WTC11 (cell line): ENCODE results near the gene SBK3. TPM values are rescaled to one million over a fixed set of nuclear protein-coding genes. Genes with fewer than 3 reads are reported as not detected.
"Not testable (repeated sequence)": the region's sequence is repeated elsewhere in the genome, so short reads cannot be mapped to it uniquely, and the experiment has no call there.

ENCODE experiments used
- ATAC-seq: fragments of 200-7000 bp; cut with Tn5 transposase; 2 replicates; pipeline ENCODE4 v1.10.0; 2021; ENCODE audit warnings: mild to moderate bottlenecking, moderate library complexity
- CTCF ChIA-PET: fragments of 300-600 bp; sonication (Branson Sonifier 250); formaldehyde crosslinking; loops from one replicate; lab custom pipeline; 2021; ENCODE audit warnings: antibody characterized with exemption; lab: Charles Lee
- POLR2A ChIA-PET: fragments of 350-600 bp; sonication (Branson Sonifier 250); formaldehyde crosslinking; loops from one replicate; lab custom pipeline; 2021; ENCODE audit warnings: antibody characterized with exemption; lab: Charles Lee
- DNase-seq: peaks from one replicate; pipeline ENCODE4 v3.0.0; 2021; ENCODE audit warnings: low spot score
- H3K27ac Mint-ChIP-seq: 2 replicates; pipeline ENCODE4 v1.8.0; 2021; ENCODE audit warnings: mixed read lengths
- H3K27me3 Mint-ChIP-seq: 2 replicates; pipeline ENCODE4 v1.8.0; 2021; ENCODE audit warnings: low read depth, mild to moderate bottlenecking, moderate library complexity, mixed read lengths
- H3K36me3 Mint-ChIP-seq: 2 replicates; pipeline ENCODE4 v1.8.0; 2021; ENCODE audit warnings: mixed read lengths
- H3K4me1 Mint-ChIP-seq: 2 replicates; pipeline ENCODE4 v1.8.0; 2022; ENCODE audit warnings: mixed read lengths
- H3K4me3 Mint-ChIP-seq: 2 replicates; pipeline ENCODE4 v1.8.0; 2021; ENCODE audit warnings: mild to moderate bottlenecking, moderate library complexity, mixed read lengths
- H3K9me3 Mint-ChIP-seq: 2 replicates; pipeline ENCODE4 v1.8.0; 2021; ENCODE audit warnings: mixed read lengths
- ATF3 ChIP-seq: sonication (generic); formaldehyde crosslinking; conservative IDR thresholded peaks from 2 replicates; pipeline ENCODE4 v1.8.1; 2022; ENCODE audit warnings: mild to moderate bottlenecking, missing genetic modification reagents
- CBFB ChIP-seq: sonication (generic); formaldehyde crosslinking; IDR thresholded peaks from 2 replicates; pipeline ENCODE4 v1.8.1; 2022; ENCODE audit warnings: mild to moderate bottlenecking, low read depth, missing genetic modification reagents
- E2F5 ChIP-seq: sonication (generic); formaldehyde crosslinking; IDR thresholded peaks from 2 replicates; pipeline ENCODE4 v1.8.1; 2022; ENCODE audit warnings: mild to moderate bottlenecking, moderate library complexity, missing genetic modification reagents
- ELF4 ChIP-seq: sonication (generic); formaldehyde crosslinking; IDR thresholded peaks from 2 replicates; pipeline ENCODE4 v1.8.1; 2022; ENCODE audit warnings: low read depth, mild to moderate bottlenecking, moderate library complexity, missing genetic modification reagents
- EMX1 ChIP-seq: fragments of 250-450 bp; sonication (Bioruptor Pico); IDR thresholded peaks from 2 replicates; pipeline ENCODE4 v1.8.0; 2021; ENCODE audit warnings: mild to moderate bottlenecking
- ERG ChIP-seq: fragments of 250-450 bp; sonication (Bioruptor Pico); IDR thresholded peaks from 2 replicates; pipeline ENCODE4 v1.8.0; 2021; ENCODE audit warnings: mild to moderate bottlenecking
- ETV6 ChIP-seq: sonication (generic); formaldehyde crosslinking; IDR thresholded peaks from 2 replicates; pipeline ENCODE4 v1.8.1; 2022; ENCODE audit warnings: mild to moderate bottlenecking, missing genetic modification reagents
- FOXK1 ChIP-seq: sonication (generic); formaldehyde crosslinking; IDR thresholded peaks from 2 replicates; pipeline ENCODE4 v1.8.0; 2022; ENCODE audit warnings: mild to moderate bottlenecking, moderate library complexity, missing genetic modification reagents
- IRF1 ChIP-seq: sonication (generic); formaldehyde crosslinking; IDR thresholded peaks from 2 replicates; pipeline ENCODE4 v1.8.0; 2023; ENCODE audit warnings: missing genetic modification reagents
- JAZF1 ChIP-seq: fragments of 250-450 bp; sonication (Bioruptor Pico); IDR thresholded peaks from 2 replicates; pipeline ENCODE4 v1.9.0; 2021; ENCODE audit warnings: moderate library complexity, mild to moderate bottlenecking, inconsistent platforms
- MXD4 ChIP-seq: fragments of 250-450 bp; sonication (Bioruptor Pico); IDR thresholded peaks from 2 replicates; pipeline ENCODE4 v1.8.0; 2021; ENCODE audit warnings: mild to moderate bottlenecking, moderate library complexity, borderline replicate concordance
- MYBL2 ChIP-seq: sonication (generic); formaldehyde crosslinking; IDR thresholded peaks from 2 replicates; pipeline ENCODE4 v1.8.1; 2023; ENCODE audit warnings: mild to moderate bottlenecking, moderate library complexity, missing genetic modification reagents
- NFYB ChIP-seq: sonication (generic); formaldehyde crosslinking; conservative IDR thresholded peaks from 2 replicates; pipeline ENCODE4 v1.8.0; 2022; ENCODE audit warnings: low read depth, missing genetic modification reagents
- SMAD3 ChIP-seq: sonication (generic); formaldehyde crosslinking; IDR thresholded peaks from 2 replicates; pipeline ENCODE4 v1.8.0; 2022; ENCODE audit warnings: missing genetic modification reagents, mild to moderate bottlenecking, borderline replicate concordance
- TCF7 ChIP-seq: sonication (generic); formaldehyde crosslinking; IDR thresholded peaks from 2 replicates; pipeline ENCODE4 v1.8.0; 2022; ENCODE audit warnings: mild to moderate bottlenecking, low read depth, missing genetic modification reagents, moderate library complexity
- TP53 ChIP-seq: sonication (generic); formaldehyde crosslinking; IDR thresholded peaks from 2 replicates; pipeline ENCODE4 v1.8.1; 2023; ENCODE audit warnings: mild to moderate bottlenecking, missing genetic modification reagents
- ZNF219 ChIP-seq: sonication (generic); formaldehyde crosslinking; IDR thresholded peaks from 2 replicates; pipeline ENCODE4 v1.8.0; 2023; ENCODE audit warnings: missing genetic modification reagents, mild to moderate bottlenecking, borderline replicate concordance
- ZNF232 ChIP-seq: sonication (generic); formaldehyde crosslinking; IDR thresholded peaks from 2 replicates; pipeline ENCODE4 v1.8.0; 2022; ENCODE audit warnings: mild to moderate bottlenecking, missing genetic modification reagents
- ZNF671 ChIP-seq: fragments of 250-450 bp; sonication (Bioruptor Pico); IDR thresholded peaks from 2 replicates; pipeline ENCODE4 v1.8.0; 2021; ENCODE audit warnings: mild to moderate bottlenecking
- total RNA-seq: library from RNA; stranded (reverse); gene quantifications from 3 replicates; pipeline ENCODE4 v1.2.3, GENCODE V29; 2021
- TF ChIP-seq, protein P1 (sequence below): sonication (generic); formaldehyde crosslinking; IDR thresholded peaks from 2 replicates; pipeline ENCODE4 v1.8.0; 2022; ENCODE audit warnings: mild to moderate bottlenecking, missing genetic modification reagents
- TF ChIP-seq, protein P2 (sequence below): sonication (generic); formaldehyde crosslinking; IDR thresholded peaks from 2 replicates; pipeline ENCODE4 v1.8.0; 2022; ENCODE audit warnings: mild to moderate bottlenecking, missing genetic modification reagents
- TF ChIP-seq, protein P3 (sequence below): sonication (generic); formaldehyde crosslinking; IDR thresholded peaks from 2 replicates; pipeline ENCODE4 v1.8.1; 2022; ENCODE audit warnings: low read depth, missing genetic modification reagents, borderline replicate concordance

SBK3 gene
- total RNA-seq, 1 experiment from 2014 or later = 0.90 TPM

GRCh38 chr19:55535965-55536350, 9.4 kb downstream of the SBK3 start:
- TF ChIP-seq NFYB (CRISPR knock-in tag) = no peak
- TF ChIP-seq E2F5 (CRISPR knock-in tag) = no peak
- no peak for TF ChIP-seq ZNF219
- TF ChIP-seq FOXK1 = no peak
- TF ChIP-seq, all 79 proteins: peak for 0
- peaks cover 11% of the 10 kb centered on the region for H3K4me1 Mint-ChIP-seq
- ChIA-PET POLR2A (no interaction called here), CTCF (interaction anchor here (0.7 to 2.9 kb wide), 8 partner anchors 16 to 96 kb away, joined by 3 to 11 read pairs (median 4); partner anchors contain the start of gene ZNF784)
- no peak overlapping the region for H3K4me3 Mint-ChIP-seq
- H3K36me3 Mint-ChIP-seq = no peaks in the 10 kb centered on the region
- H3K27me3 Mint-ChIP-seq = peaks cover 4% of the 10 kb centered on the region
- DNase-seq (no peak), ATAC-seq (no peak)
- H3K27ac Mint-ChIP-seq = no peak overlapping the region
- no peaks in the 10 kb centered on the region for H3K9me3 Mint-ChIP-seq

- ChIA-PET CTCF (interaction anchor here (0.7 to 2.9 kb wide), 10 partner anchors 17 to 97 kb away, joined by 3 to 11 read pairs (median 4); partner anchors contain the start of gene ZNF784), POLR2A (no interaction called here)
- Mint-ChIP-seq H3K27ac (no peak overlapping the region), H3K9me3 (no peaks in the 10 kb centered on the region), H3K4me3 (no peak overlapping the region), H3K27me3 (peaks cover 4% of the 10 kb centered on the region), H3K36me3 (no peaks in the 10 kb centered on the region), H3K4me1 (peaks cover 11% of the 10 kb centered on the region)
- ATAC-seq (no peak), DNase-seq (no peak)
- TF ChIP-seq ERG (CRISPR knock-in tag) = no peak
- TF ChIP-seq, protein P1, sequence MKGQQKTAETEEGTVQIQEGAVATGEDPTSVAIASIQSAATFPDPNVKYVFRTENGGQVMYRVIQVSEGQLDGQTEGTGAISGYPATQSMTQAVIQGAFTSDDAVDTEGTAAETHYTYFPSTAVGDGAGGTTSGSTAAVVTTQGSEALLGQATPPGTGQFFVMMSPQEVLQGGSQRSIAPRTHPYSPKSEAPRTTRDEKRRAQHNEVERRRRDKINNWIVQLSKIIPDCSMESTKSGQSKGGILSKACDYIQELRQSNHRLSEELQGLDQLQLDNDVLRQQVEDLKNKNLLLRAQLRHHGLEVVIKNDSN = no peak
Observed at GRCh38 chr19:55535173-55535964, 10.0 kb downstream of the SBK3 start.

- DNase-seq, H3K4me1 Mint-ChIP-seq, H3K36me3 Mint-ChIP-seq, H3K27ac Mint-ChIP-seq, POLR2A ChIA-PET, ATAC-seq, H3K4me3 Mint-ChIP-seq, H3K9me3 Mint-ChIP-seq, H3K27me3 Mint-ChIP-seq: not testable (repeated sequence)
- CTCF ChIA-PET = interaction anchor here (1.2 to 2.9 kb wide), 3 partner anchors 66 to 98 kb away, joined by 3 to 11 read pairs (median 4); no protein-coding TSS in a partner anchor
Observed at GRCh38 chr19:55534280-55534679, 11.1 kb downstream of the SBK3 start.

DNA sequence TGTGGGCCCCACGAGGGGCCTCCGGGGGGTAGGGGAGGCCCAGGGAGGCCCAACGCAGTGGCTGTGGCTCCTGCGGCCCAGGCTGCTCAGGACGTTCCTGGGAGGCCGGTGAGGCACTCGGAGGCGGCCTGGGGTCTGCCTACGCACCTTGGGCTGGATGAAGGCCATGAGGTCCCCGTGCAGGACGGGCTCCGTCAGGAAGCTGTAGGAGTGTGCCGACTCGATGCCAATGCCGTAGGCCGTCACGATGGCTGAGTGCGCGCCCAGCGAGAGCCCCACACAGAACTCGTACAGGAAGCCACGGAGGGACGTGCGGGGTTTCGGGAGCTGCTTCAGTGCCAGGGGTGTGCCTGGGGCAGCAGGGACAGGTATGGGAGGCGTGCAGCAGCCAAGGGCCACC, 14.3 kb downstream of the SBK3 start:
- ATAC-seq (no peak), DNase-seq (no peak)
- Mint-ChIP-seq H3K27ac (no peak overlapping the region), H3K36me3 (no peaks in the 10 kb centered on the region), H3K9me3 (no peaks in the 10 kb centered on the region), H3K27me3 (no peaks in the 10 kb centered on the region), H3K4me1 (no peaks in the 10 kb centered on the region), H3K4me3 (no peak overlapping the region)
- TF ChIP-seq MXD4 (no peak), ZNF232 (CRISPR knock-in tag) (no peak), MYBL2 (CRISPR knock-in tag) (no peak), SMAD3 (CRISPR knock-in tag) (no peak), TCF7 (no peak), ETV6 (CRISPR knock-in tag) (no peak), EMX1 (CRISPR knock-in tag) (no peak), ELF4 (CRISPR knock-in tag) (no peak), IRF1 (CRISPR knock-in tag) (no peak), ATF3 (no peak), ZNF671 (CRISPR knock-in tag) (no peak), JAZF1 (CRISPR knock-in tag) (no peak), TP53 (CRISPR knock-in tag) (no peak), CBFB (no peak)
- TF ChIP-seq, protein P2, sequence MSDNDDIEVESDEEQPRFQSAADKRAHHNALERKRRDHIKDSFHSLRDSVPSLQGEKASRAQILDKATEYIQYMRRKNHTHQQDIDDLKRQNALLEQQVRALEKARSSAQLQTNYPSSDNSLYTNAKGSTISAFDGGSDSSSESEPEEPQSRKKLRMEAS (CRISPR knock-in tag) = no peak
- TF ChIP-seq, protein P3, sequence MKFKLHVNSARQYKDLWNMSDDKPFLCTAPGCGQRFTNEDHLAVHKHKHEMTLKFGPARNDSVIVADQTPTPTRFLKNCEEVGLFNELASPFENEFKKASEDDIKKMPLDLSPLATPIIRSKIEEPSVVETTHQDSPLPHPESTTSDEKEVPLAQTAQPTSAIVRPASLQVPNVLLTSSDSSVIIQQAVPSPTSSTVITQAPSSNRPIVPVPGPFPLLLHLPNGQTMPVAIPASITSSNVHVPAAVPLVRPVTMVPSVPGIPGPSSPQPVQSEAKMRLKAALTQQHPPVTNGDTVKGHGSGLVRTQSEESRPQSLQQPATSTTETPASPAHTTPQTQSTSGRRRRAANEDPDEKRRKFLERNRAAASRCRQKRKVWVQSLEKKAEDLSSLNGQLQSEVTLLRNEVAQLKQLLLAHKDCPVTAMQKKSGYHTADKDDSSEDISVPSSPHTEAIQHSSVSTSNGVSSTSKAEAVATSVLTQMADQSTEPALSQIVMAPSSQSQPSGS (CRISPR knock-in tag) = no peak
- ChIA-PET POLR2A (no interaction called here), CTCF (no interaction called here)
